ENCODE measurements around the gene SLC17A8. TPM values are rescaled to one million over a fixed set of nuclear protein-coding genes. Genes with fewer than 3 reads are reported as not detected.

The SLC17A8 gene
- polyA plus RNA-seq, 1 donor (not counting 4 experiments of a cell fraction or from before 2014, with no cell fraction given) = not detected

DNA sequence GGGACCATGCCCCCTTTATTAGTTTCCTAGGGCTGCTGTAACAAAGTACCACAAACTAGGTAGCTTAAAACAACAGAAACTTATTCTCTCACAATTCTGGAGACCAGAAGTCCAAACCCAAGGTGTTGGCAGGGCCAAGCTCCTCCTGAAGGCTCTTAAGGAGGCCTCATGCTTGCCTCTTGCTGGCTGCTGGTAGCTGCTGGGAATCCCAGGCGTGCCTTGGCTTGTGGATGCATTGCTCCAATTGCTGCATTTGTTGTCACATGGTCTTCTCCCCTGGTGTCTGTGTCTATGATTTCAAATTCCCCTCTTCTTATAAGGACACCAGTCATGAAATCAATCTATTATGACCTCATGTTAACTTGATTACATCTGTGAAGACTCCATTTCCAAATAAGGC lies 11.2 kb downstream of the SLC17A8 start:
- H3K9ac ChIP-seq (ENCODE audit: control insufficient read depth, extremely low read depth, insufficient read depth, low read length) = no peak overlapping the region
- H3K4me3 ChIP-seq (ENCODE audit: control insufficient read depth in 2 of 3, extremely low read depth in 1 of 3, insufficient read depth in 2 of 3, low read depth in 1 of 3, low read length in 3 of 3) = no peak overlapping the region
- no peaks in the 10 kb centered on the region for H3K9me1 ChIP-seq (ENCODE audit: control insufficient read depth, extremely low read depth, insufficient read depth, low read length)
- no peak overlapping the region for H3K27ac ChIP-seq (ENCODE audit: control insufficient read depth, insufficient read depth, low read length)
- dilution Hi-C loops (cut with MboI; ENCODE audit: extremely low pct_ligation_motif_present, low sequenced_read_pairs) = no loop called here
- FAIRE-seq (no peak), DNase-seq (ENCODE audit: low read depth, low spot score) (no peak)
- H3K4me2 ChIP-seq (ENCODE audit: control insufficient read depth, extremely low read depth, insufficient read depth, low read depth, low read length) = no peak overlapping the region
- no peaks in the 10 kb centered on the region for H3K9me3 ChIP-seq (ENCODE audit: control insufficient read depth, low read depth, low read length)
- no peak for TF ChIP-seq EZH2 (IDR thresholded peaks at IDR 0.05; ENCODE audit: low read length)
- TF ChIP-seq, protein P1, sequence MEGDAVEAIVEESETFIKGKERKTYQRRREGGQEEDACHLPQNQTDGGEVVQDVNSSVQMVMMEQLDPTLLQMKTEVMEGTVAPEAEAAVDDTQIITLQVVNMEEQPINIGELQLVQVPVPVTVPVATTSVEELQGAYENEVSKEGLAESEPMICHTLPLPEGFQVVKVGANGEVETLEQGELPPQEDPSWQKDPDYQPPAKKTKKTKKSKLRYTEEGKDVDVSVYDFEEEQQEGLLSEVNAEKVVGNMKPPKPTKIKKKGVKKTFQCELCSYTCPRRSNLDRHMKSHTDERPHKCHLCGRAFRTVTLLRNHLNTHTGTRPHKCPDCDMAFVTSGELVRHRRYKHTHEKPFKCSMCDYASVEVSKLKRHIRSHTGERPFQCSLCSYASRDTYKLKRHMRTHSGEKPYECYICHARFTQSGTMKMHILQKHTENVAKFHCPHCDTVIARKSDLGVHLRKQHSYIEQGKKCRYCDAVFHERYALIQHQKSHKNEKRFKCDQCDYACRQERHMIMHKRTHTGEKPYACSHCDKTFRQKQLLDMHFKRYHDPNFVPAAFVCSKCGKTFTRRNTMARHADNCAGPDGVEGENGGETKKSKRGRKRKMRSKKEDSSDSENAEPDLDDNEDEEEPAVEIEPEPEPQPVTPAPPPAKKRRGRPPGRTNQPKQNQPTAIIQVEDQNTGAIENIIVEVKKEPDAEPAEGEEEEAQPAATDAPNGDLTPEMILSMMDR (optimal IDR thresholded peaks at IDR 0.05 in 1 of 3, IDR thresholded peaks at IDR 0.05 in 1 of 3, conservative IDR thresholded peaks at IDR 0.05 in 1 of 3; ENCODE audit: extremely low read depth in 1 of 3, insufficient read depth in 2 of 3, low read length in 3 of 3) = no peak
- H2AFZ ChIP-seq (ENCODE audit: control insufficient read depth, low read length) = no peak overlapping the region
- no peaks in the 10 kb centered on the region for H4K20me1 ChIP-seq (ENCODE audit: control insufficient read depth, extremely low read depth, insufficient read depth, low read length)
- no peaks in the 10 kb centered on the region for H3K4me1 ChIP-seq (ENCODE audit: control insufficient read depth, extremely low read depth, insufficient read depth, low read length)
- H3K79me2 ChIP-seq (ENCODE audit: control insufficient read depth, insufficient read depth, low read length) = no peaks in the 10 kb centered on the region
- H3K36me3 ChIP-seq (ENCODE audit: control insufficient read depth in 2 of 2, extremely low read depth in 1 of 2, insufficient read depth in 2 of 2, low read length in 2 of 2) = no peaks in the 10 kb centered on the region
- no peaks in the 10 kb centered on the region for H3K27me3 ChIP-seq (ENCODE audit: control insufficient read depth, extremely low read depth, insufficient read depth, low read length)

DNA sequence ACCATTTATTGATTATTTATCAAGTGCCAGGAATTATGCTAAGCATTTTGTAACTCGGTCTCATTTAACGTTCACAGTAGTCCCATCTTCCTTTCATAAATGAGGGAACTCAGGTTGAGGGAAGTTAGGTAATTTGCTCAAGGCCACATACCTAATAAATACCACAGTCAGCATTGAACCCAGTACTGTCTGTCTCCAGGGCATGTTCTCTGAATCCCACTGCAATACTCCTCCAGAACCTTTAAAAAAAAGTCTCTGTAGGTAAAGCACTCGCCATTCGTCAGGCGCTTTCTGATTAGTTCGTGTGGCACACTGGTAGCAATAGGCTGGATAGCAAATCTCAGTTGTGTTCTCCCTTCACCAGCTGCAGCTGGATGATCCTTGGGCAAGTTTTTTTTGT lies 14.3 kb downstream of the SLC17A8 start:
- H4K20me1 ChIP-seq (ENCODE audit: control insufficient read depth, extremely low read depth, insufficient read depth, low read length) = no peaks in the 10 kb centered on the region
- no peaks in the 10 kb centered on the region for H3K4me1 ChIP-seq (ENCODE audit: control insufficient read depth, extremely low read depth, insufficient read depth, low read length)
- peaks cover 3% of the 10 kb centered on the region for H3K27me3 ChIP-seq (ENCODE audit: control insufficient read depth, extremely low read depth, insufficient read depth, low read length)
- DNase-seq (ENCODE audit: low read depth, low spot score) (no peak), FAIRE-seq (no peak)
- no peaks in the 10 kb centered on the region for H3K36me3 ChIP-seq (ENCODE audit: control insufficient read depth in 2 of 2, extremely low read depth in 1 of 2, insufficient read depth in 2 of 2, low read length in 2 of 2)
- H3K27ac ChIP-seq (ENCODE audit: control insufficient read depth, insufficient read depth, low read length) = no peak overlapping the region
- H3K9me3 ChIP-seq (ENCODE audit: control insufficient read depth, low read depth, low read length) = no peaks in the 10 kb centered on the region
- no peak overlapping the region for H3K4me2 ChIP-seq (ENCODE audit: control insufficient read depth, extremely low read depth, insufficient read depth, low read depth, low read length)
- no peak overlapping the region for H2AFZ ChIP-seq (ENCODE audit: control insufficient read depth, low read length)
- TF ChIP-seq, protein P1 (optimal IDR thresholded peaks at IDR 0.05 in 1 of 3, IDR thresholded peaks at IDR 0.05 in 1 of 3, conservative IDR thresholded peaks at IDR 0.05 in 1 of 3; ENCODE audit: extremely low read depth in 1 of 3, insufficient read depth in 2 of 3, low read length in 3 of 3) = no peak
- TF ChIP-seq EZH2 (IDR thresholded peaks at IDR 0.05; ENCODE audit: low read length) = no peak
- no peak overlapping the region for H3K9ac ChIP-seq (ENCODE audit: control insufficient read depth, extremely low read depth, insufficient read depth, low read length)
- no peak overlapping the region for H3K4me3 ChIP-seq (ENCODE audit: control insufficient read depth in 2 of 3, extremely low read depth in 1 of 3, insufficient read depth in 2 of 3, low read depth in 1 of 3, low read length in 3 of 3)
- no peaks in the 10 kb centered on the region for H3K9me1 ChIP-seq (ENCODE audit: control insufficient read depth, extremely low read depth, insufficient read depth, low read length)
- H3K79me2 ChIP-seq (ENCODE audit: control insufficient read depth, insufficient read depth, low read length) = no peaks in the 10 kb centered on the region
- dilution Hi-C loops (cut with MboI; ENCODE audit: extremely low pct_ligation_motif_present, low sequenced_read_pairs) = no loop called here

Measured in keratinocyte (primary cell).